Activated T-cell treated with anti-CD3 and anti-CD28 coated beads, Interleukin-2, amount 50 U/mL, for 24 hours (primary cell): ENCODE data around the gene DPH1.

ENCODE experiments used
- DNase-seq: peaks from one replicate; pipeline ENCODE4 v3.0.0-alpha.2; 2020
- H3K27ac Mint-ChIP-seq: 2 replicates; pipeline ENCODE4 v1.8.0; 2020; ENCODE audit warnings: mild to moderate bottlenecking, mixed read lengths
- H3K27me3 Mint-ChIP-seq: 2 replicates; pipeline ENCODE4 v1.8.0; 2020; ENCODE audit warnings: mixed read lengths
- H3K36me3 Mint-ChIP-seq: 2 replicates; pipeline ENCODE4 v1.8.0; 2020; ENCODE audit warnings: low read depth, mixed read lengths
- H3K4me1 Mint-ChIP-seq: 2 replicates; pipeline ENCODE4 v1.8.0; 2020; ENCODE audit warnings: low read depth, mixed read lengths
- H3K4me3 Mint-ChIP-seq: 2 replicates; pipeline ENCODE4 v1.8.0; 2020; ENCODE audit warnings: mild to moderate bottlenecking, moderate library complexity, mixed read lengths
- H3K9me3 Mint-ChIP-seq: 2 replicates; pipeline ENCODE4 v1.8.0; 2020; ENCODE audit warnings: mixed read lengths

The DPH1 gene

GRCh38 chr17:2064980-2065785, 35.2 kb downstream of the DPH1 start:
- Mint-ChIP-seq H3K36me3 (peaks cover 98% of the 10 kb centered on the region), H3K4me1 (peaks cover 46% of the 10 kb centered on the region)

GRCh38 chr17:2065949-2066400, 36.0 kb downstream of the DPH1 start:
- Mint-ChIP-seq H3K4me1 (peaks cover 47% of the 10 kb centered on the region), H3K36me3 (peaks cover 93% of the 10 kb centered on the region)

More at GRCh38 chr17:2064980-2065785, 35.2 kb downstream of the DPH1 start:
- H3K27me3 Mint-ChIP-seq = no peaks in the 10 kb centered on the region
- H3K27ac Mint-ChIP-seq = peak overlapping the region; percentile 55
- H3K4me3 Mint-ChIP-seq = no peak overlapping the region
- peak; percentile 76 for DNase-seq
- H3K9me3 Mint-ChIP-seq = no peaks in the 10 kb centered on the region

GRCh38 chr17:2067048-2067561, 37.2 kb downstream of the DPH1 start:
- peak overlapping the region; percentile 68 for H3K4me3 Mint-ChIP-seq

More at GRCh38 chr17:2065949-2066400, 36.0 kb downstream of the DPH1 start:
- no peak for DNase-seq
- no peak overlapping the region for H3K4me3 Mint-ChIP-seq
- H3K27ac Mint-ChIP-seq = peak overlapping the region; percentile 55
- no peaks in the 10 kb centered on the region for H3K27me3 Mint-ChIP-seq
- H3K9me3 Mint-ChIP-seq = no peaks in the 10 kb centered on the region

GRCh38 chr17:2067608-2068024, 37.7 kb downstream of the DPH1 start:
- Mint-ChIP-seq H3K4me3 (peak overlapping the region; percentile 68), H3K4me1 (peaks cover 58% of the 10 kb centered on the region), H3K27ac (no peak overlapping the region), H3K27me3 (no peaks in the 10 kb centered on the region), H3K36me3 (peaks cover 93% of the 10 kb centered on the region), H3K9me3 (no peaks in the 10 kb centered on the region)
- no peak for DNase-seq

More at GRCh38 chr17:2067048-2067561, 37.2 kb downstream of the DPH1 start:
- peak overlapping the region; percentile 35 for H3K27ac Mint-ChIP-seq
- peaks cover 56% of the 10 kb centered on the region for H3K4me1 Mint-ChIP-seq
- H3K27me3 Mint-ChIP-seq = no peaks in the 10 kb centered on the region
- no peaks in the 10 kb centered on the region for H3K9me3 Mint-ChIP-seq
- H3K36me3 Mint-ChIP-seq = peaks cover 93% of the 10 kb centered on the region
- no peak for DNase-seq

GRCh38 chr17:2068031-2068518, 38.1 kb downstream of the DPH1 start:
- Mint-ChIP-seq H3K9me3 (no peaks in the 10 kb centered on the region), H3K4me1 (peaks cover 53% of the 10 kb centered on the region), H3K27ac (no peak overlapping the region), H3K36me3 (peaks cover 91% of the 10 kb centered on the region), H3K4me3 (peak overlapping the region; percentile 68), H3K27me3 (no peaks in the 10 kb centered on the region)
- DNase-seq = no peak

- peaks cover 50% of the 10 kb centered on the region for H3K4me1 Mint-ChIP-seq
- H3K4me3 Mint-ChIP-seq = peak overlapping the region; percentile 68
- peaks cover 86% of the 10 kb centered on the region for H3K36me3 Mint-ChIP-seq
- no peaks in the 10 kb centered on the region for H3K9me3 Mint-ChIP-seq
- no peaks in the 10 kb centered on the region for H3K27me3 Mint-ChIP-seq
- peak overlapping the region; percentile 90 for H3K27ac Mint-ChIP-seq
- DNase-seq = no peak
Observed at GRCh38 chr17:2068519-2069051, 38.6 kb downstream of the DPH1 start.

- Mint-ChIP-seq H3K36me3 (peaks cover 76% of the 10 kb centered on the region), H3K27ac (peak overlapping the region; percentile 78), H3K9me3 (no peaks in the 10 kb centered on the region), H3K27me3 (no peaks in the 10 kb centered on the region), H3K4me3 (peak overlapping the region; percentile 68), H3K4me1 (peaks cover 49% of the 10 kb centered on the region)
- DNase-seq = peak; percentile 75
Observed at GRCh38 chr17:2070241-2071023, 40.5 kb downstream of the DPH1 start.

GRCh38 chr17:2071024-2071385, 41.1 kb downstream of the DPH1 start:
- Mint-ChIP-seq H3K27me3 (no peaks in the 10 kb centered on the region), H3K9me3 (no peaks in the 10 kb centered on the region), H3K4me1 (peaks cover 49% of the 10 kb centered on the region), H3K36me3 (peaks cover 76% of the 10 kb centered on the region), H3K4me3 (peak overlapping the region; percentile 1), H3K27ac (peak overlapping the region; percentile 53)
- no peak for DNase-seq

GRCh38 chr17:2071455-2072281, 41.7 kb downstream of the DPH1 start:
- Mint-ChIP-seq H3K27ac (peak overlapping the region; percentile 53), H3K36me3 (peaks cover 76% of the 10 kb centered on the region), H3K4me1 (peaks cover 49% of the 10 kb centered on the region), H3K4me3 (no peak overlapping the region), H3K27me3 (no peaks in the 10 kb centered on the region), H3K9me3 (no peaks in the 10 kb centered on the region)
- DNase-seq = no peak

GRCh38 chr17:2074919-2075318, 45.0 kb downstream of the DPH1 start:
- Mint-ChIP-seq H3K4me3 (no peak overlapping the region), H3K27me3 (no peaks in the 10 kb centered on the region), H3K9me3 (no peaks in the 10 kb centered on the region), H3K36me3 (peaks cover 75% of the 10 kb centered on the region), H3K27ac (no peak overlapping the region), H3K4me1 (peaks cover 26% of the 10 kb centered on the region)
- DNase-seq = no peak

- H3K4me3 Mint-ChIP-seq = no peak overlapping the region
- H3K27me3 Mint-ChIP-seq = no peaks in the 10 kb centered on the region
- no peak for DNase-seq
- peak overlapping the region; percentile 64 for H3K27ac Mint-ChIP-seq
- H3K4me1 Mint-ChIP-seq = peaks cover 20% of the 10 kb centered on the region
- peaks cover 77% of the 10 kb centered on the region for H3K36me3 Mint-ChIP-seq
- no peaks in the 10 kb centered on the region for H3K9me3 Mint-ChIP-seq
Observed at GRCh38 chr17:2075336-2076086, 45.6 kb downstream of the DPH1 start.

GRCh38 chr17:2076087-2076984, 46.4 kb downstream of the DPH1 start:
- Mint-ChIP-seq H3K36me3 (peaks cover 79% of the 10 kb centered on the region), H3K9me3 (no peaks in the 10 kb centered on the region), H3K4me1 (peaks cover 14% of the 10 kb centered on the region), H3K27ac (no peak overlapping the region), H3K4me3 (no peak overlapping the region), H3K27me3 (no peaks in the 10 kb centered on the region)
- DNase-seq = no peak
